MM.1S (cell line): ENCODE data around the gene IGF1R.

ENCODE experiments used
- DNase-seq: peaks from one replicate; pipeline ENCODE4 v3.0.0-alpha.2; 2015
- H2AFZ ChIP-seq: fragments of 300-600 bp; sonication (generic); 2 replicates; pipeline ENCODE4 v1.6.0; 2016; ENCODE audit warnings: antibody characterized with exemption, low read length
- H3F3A ChIP-seq: fragments of 300-600 bp; sonication (generic); 2 replicates; pipeline ENCODE4 v1.6.1; 2016; ENCODE audit warnings: mild to moderate bottlenecking, antibody characterized with exemption, low read length, moderate library complexity, mixed read lengths; ENCODE audit not compliant: insufficient read depth
- H3K27ac ChIP-seq: fragments of 300-600 bp; sonication (generic); 2 replicates; pipeline ENCODE4 v1.5.1; 2016; ENCODE audit warnings: mild to moderate bottlenecking, low read length
- H3K27me3 ChIP-seq: fragments of 300-600 bp; sonication (generic); replicated peaks from 2 replicates; pipeline ENCODE4 v1.6.0; 2016; ENCODE audit warnings: low read length; ENCODE audit not compliant: insufficient read depth
- H3K36me3 ChIP-seq: fragments of 300-600 bp; sonication (generic); replicated peaks from 2 replicates; pipeline ENCODE4 v1.6.1; 2016; ENCODE audit warnings: mild to moderate bottlenecking, low read length, mixed read lengths; ENCODE audit not compliant: insufficient read depth
- H3K4me1 ChIP-seq: fragments of 300-600 bp; sonication (generic); 2 replicates; pipeline ENCODE4 v1.6.1; 2016; ENCODE audit warnings: low read length, mixed read lengths
- H3K4me2 ChIP-seq: fragments of 300-600 bp; sonication (generic); 2 replicates; pipeline ENCODE4 v1.6.0; 2016; ENCODE audit warnings: low read depth, low read length
- H3K4me3 ChIP-seq: fragments of 300-600 bp; sonication (generic); 2 replicates; pipeline ENCODE4 v1.5.1; 2016; ENCODE audit warnings: low read length, mixed read lengths
- H3K79me2 ChIP-seq: fragments of 300-600 bp; sonication (generic); 2 replicates; pipeline ENCODE4 v1.6.1; 2016; ENCODE audit warnings: mixed run types, low read length, mixed read lengths
- H3K9ac ChIP-seq: fragments of 300-600 bp; sonication (generic); 2 replicates; pipeline ENCODE4 v1.6.1; 2016; ENCODE audit warnings: low read length, mixed read lengths
- H3K9me2 ChIP-seq: fragments of 300-600 bp; sonication (generic); replicated peaks from 2 replicates; pipeline ENCODE4 v1.6.1; 2016; ENCODE audit warnings: mild to moderate bottlenecking, low read length, mixed read lengths; ENCODE audit not compliant: insufficient read depth
- H3K9me3 ChIP-seq: fragments of 300-600 bp; sonication (generic); replicated peaks from 2 replicates; pipeline ENCODE4 v1.6.1; 2016; ENCODE audit warnings: mild to moderate bottlenecking, low read length, mixed read lengths; ENCODE audit not compliant: insufficient read depth
- H4K20me1 ChIP-seq: fragments of 300-600 bp; sonication (generic); 2 replicates; pipeline ENCODE4 v1.6.1; 2016; ENCODE audit warnings: mild to moderate bottlenecking, low read length, moderate library complexity, mixed read lengths; ENCODE audit not compliant: insufficient read depth
- CTCF ChIP-seq: fragments of 300-600 bp; sonication (generic); IDR thresholded peaks from 2 replicates; pipeline ENCODE4 v1.5.1; 2016; ENCODE audit warnings: antibody characterized with exemption, low read length, mixed read lengths
- EZH2 ChIP-seq: fragments of 300-600 bp; sonication (generic); optimal IDR thresholded peaks from 2 replicates; pipeline ENCODE3; 2017; ENCODE audit warnings: low read depth, mild to moderate bottlenecking, antibody characterized with exemption, low read length, mixed read lengths
- EZH2phosphoT487 ChIP-seq: fragments of 300-600 bp; sonication (generic); IDR thresholded peaks from 2 replicates; pipeline ENCODE4 v1.6.1; 2018; ENCODE audit warnings: antibody characterized with exemption, low read length

The IGF1R gene

GRCh38 chr15:98720577-98721565 is 72.5 kb downstream of the IGF1R start:
- H2AFZ ChIP-seq = no peak overlapping the region
- no peaks in the 10 kb centered on the region for H3K27me3 ChIP-seq
- no peaks in the 10 kb centered on the region for H3K9me3 ChIP-seq
- no peak overlapping the region for H3K27ac ChIP-seq
- TF ChIP-seq CTCF (no peak), EZH2 (no peak), EZH2phosphoT487 (no peak)
- H3K4me3 ChIP-seq = no peak overlapping the region
- no peak overlapping the region for H3K4me2 ChIP-seq
- no peak overlapping the region for H3K9ac ChIP-seq
- H3K4me1 ChIP-seq = no peaks in the 10 kb centered on the region
- peaks cover 31% of the 10 kb centered on the region for H4K20me1 ChIP-seq
- no peaks in the 10 kb centered on the region for H3F3A ChIP-seq
- DNase-seq = no peak
- no peaks in the 10 kb centered on the region for H3K36me3 ChIP-seq
- H3K79me2 ChIP-seq = peaks cover 93% of the 10 kb centered on the region
- no peaks in the 10 kb centered on the region for H3K9me2 ChIP-seq

GRCh38 chr15:98722209-98722608 is 73.9 kb downstream of the IGF1R start:
- H3K4me1 ChIP-seq = no peaks in the 10 kb centered on the region
- no peak for DNase-seq
- no peak overlapping the region for H3K27ac ChIP-seq
- H3K9me3 ChIP-seq = no peaks in the 10 kb centered on the region
- H3K4me2 ChIP-seq = no peak overlapping the region
- H3K9ac ChIP-seq = no peak overlapping the region
- H2AFZ ChIP-seq = no peak overlapping the region
- no peaks in the 10 kb centered on the region for H3K36me3 ChIP-seq
- peaks cover 19% of the 10 kb centered on the region for H4K20me1 ChIP-seq
- no peaks in the 10 kb centered on the region for H3F3A ChIP-seq
- H3K4me3 ChIP-seq = no peak overlapping the region
- TF ChIP-seq EZH2phosphoT487 (no peak), CTCF (no peak), EZH2 (no peak)
- H3K27me3 ChIP-seq = no peaks in the 10 kb centered on the region
- no peaks in the 10 kb centered on the region for H3K9me2 ChIP-seq
- H3K79me2 ChIP-seq = peaks cover 89% of the 10 kb centered on the region

GRCh38 chr15:98722645-98723044 is 74.3 kb downstream of the IGF1R start:
- Histone ChIP-seq H3K79me2 (peaks cover 89% of the 10 kb centered on the region), H3K4me1 (no peaks in the 10 kb centered on the region), H3K9ac (no peak overlapping the region), H3K27ac (no peak overlapping the region), H3F3A (no peaks in the 10 kb centered on the region), H3K27me3 (no peaks in the 10 kb centered on the region), H3K36me3 (no peaks in the 10 kb centered on the region), H3K4me3 (no peak overlapping the region), H4K20me1 (peaks cover 19% of the 10 kb centered on the region), H3K9me2 (no peaks in the 10 kb centered on the region), H3K4me2 (no peak overlapping the region), H3K9me3 (no peaks in the 10 kb centered on the region), H2AFZ (no peak overlapping the region)
- no peak for TF ChIP-seq EZH2phosphoT487
- TF ChIP-seq EZH2 = no peak
- no peak for TF ChIP-seq CTCF
- no peak for DNase-seq
